Stimulated activated CD4-positive, alpha-beta T cell treated with anti-CD3 and anti-CD28 coated beads, Interleukin-4, amount 100 ng/mL, for 1 hour (primary cell): Measurements from ENCODE around the gene TACR1.

Experiments used
- DNase-seq: peaks from one replicate; pipeline ENCODE4 v3.0.0-alpha.2; 2020

Gene TACR1

DNA sequence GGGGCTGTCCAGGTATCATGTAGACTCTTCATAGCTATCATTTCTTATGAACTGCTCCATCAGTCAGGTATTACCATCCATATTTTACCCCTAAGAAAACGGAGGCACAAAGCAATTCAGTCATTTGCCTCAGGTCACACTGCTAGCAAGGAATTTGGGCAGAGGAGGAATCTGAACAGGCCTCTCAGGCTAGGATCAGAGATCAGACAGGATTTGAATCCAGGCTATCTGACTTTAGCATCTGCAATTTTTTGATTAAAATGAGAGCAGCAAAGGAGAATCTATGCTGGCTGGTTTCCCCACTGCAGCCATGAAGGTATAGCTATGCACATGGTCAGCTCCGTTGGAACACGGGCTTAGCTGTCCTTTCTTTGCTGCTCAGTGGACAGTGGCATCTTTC lies 60.1 kb downstream of the TACR1 start:
- DNase-seq, result no peak

DNA sequence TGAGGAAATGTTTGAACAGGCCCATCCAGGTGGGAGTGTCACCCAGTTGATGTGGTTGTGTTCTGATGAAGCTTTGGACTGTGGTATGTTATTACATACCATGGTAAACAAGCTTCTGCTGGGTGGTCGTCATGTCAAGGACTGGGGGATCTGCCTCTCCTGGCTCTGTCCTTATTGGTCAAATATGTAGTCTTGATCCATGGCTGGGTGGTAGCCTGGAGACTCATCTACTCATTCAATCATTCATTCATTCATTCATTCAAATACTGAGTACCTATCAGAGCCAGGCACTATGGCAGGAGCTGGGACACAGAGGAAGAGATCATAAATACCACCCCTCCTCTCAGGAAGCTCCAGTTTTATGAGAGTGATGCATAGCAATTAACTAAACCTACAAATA lies 60.8 kb downstream of the TACR1 start:
- no peak for DNase-seq

DNA sequence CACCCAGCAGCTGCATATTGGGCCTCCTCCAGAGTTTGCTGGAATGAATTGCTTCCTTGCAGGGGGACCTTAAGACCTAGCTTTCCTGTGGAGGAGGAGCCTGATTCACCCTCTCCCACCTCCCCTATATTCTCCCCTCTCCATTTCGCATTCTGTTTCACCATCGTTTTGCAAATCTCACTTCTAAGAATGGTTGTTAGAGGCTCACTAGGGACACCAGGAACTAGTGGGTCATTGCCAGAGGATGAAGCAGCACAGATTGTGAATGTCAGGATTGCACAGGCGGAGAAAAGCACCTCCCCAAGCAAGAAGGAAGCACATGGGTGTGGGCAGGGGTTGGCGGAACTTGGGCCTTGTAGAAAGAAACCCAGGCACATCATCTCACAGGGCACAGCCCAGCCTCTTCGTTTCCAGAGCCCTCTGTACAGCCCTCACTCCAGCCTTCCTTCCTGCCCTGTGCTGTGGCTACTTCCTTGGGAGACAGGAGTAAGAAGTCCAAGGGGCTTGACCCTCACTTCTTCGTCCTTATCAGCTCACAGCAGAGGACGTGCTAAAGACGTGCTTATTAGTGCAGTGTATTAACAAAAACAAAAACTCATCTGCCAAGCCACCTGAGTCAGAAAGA lies 63.4 kb downstream of the TACR1 start:
- DNase-seq, result no peak

DNA sequence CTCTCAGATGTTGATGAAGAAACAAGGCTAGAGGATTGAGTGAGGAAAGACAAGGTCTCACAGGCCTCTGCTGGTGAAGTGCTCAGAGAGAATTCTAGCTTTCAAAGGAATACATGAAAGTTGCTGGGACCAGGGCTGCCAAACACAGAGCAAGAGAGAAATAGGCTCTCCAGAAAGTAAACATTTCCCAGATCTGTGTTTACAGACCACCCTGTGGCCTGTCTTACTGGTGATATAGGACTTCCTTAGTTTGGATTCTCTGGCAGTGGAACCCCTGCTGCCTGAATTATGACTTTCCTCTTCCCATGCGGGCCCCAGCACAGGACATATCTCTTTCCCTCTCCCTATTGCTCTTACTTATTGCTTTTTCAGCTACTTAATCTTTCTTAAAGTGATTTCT lies 64.5 kb downstream of the TACR1 start:
- no peak for DNase-seq

DNA sequence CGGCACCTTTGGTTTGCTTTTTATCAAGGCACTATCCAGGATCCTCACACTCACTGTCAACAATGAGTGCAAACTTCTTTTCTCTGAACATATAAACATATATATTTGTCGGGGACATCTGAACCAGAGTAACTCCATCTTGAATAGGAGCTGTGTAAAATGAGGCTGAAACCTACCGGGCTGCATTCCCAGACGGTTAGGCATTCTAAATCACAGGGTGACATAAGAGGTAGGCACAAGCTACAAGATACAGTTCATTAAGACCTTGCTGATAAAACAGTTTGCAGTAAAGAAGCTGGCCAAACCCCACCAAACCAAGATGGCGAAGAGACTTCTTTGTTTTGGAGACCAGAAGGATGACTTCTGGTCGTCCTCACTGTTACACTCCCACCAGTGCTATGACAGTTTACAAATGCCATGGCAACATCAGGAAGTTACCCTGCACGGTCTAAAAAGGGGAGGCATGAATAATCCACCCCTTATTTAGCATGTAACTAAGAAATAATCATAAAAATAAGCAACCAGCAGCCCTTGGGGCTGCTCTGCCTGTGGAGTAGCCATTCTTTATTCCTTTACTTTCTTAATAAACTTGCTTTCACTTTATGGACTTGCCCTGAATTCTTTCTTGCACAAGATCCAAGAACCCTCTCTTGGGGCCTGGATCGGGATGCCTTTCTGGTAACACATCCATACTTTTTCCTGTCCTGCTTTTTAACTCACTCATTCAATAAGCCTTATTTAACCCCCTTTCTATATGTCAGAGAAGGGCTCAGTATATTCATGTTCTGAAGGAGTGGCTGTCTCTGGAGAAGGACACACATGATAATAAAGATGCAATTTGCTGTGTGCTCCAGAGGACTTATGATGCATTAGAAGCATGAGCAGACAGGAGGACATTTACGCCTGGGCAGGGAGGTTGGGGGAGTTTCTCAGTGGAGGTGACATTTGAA lies 65.4 kb downstream of the TACR1 start:
- DNase-seq, result no peak

DNA sequence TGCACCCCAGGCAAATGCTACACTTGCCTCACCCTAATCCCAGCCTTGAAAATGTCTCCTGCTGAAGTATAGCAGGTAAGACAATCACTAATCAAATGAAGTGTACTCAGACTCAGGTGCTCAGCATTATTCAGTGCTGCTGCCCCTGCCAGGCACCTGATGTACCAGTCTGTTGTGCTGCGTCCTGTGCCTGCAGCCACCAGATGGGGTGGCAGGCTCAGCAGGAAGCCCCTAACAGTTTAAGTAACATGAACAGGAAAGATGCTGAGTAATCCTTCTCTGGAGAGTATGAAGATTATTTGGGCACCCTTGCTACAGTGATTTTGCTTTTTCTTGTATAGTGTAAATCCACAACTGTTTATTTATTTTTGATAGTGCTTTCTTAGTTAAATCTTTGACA lies 69.1 kb downstream of the TACR1 start:
- DNase-seq, result no peak

DNA sequence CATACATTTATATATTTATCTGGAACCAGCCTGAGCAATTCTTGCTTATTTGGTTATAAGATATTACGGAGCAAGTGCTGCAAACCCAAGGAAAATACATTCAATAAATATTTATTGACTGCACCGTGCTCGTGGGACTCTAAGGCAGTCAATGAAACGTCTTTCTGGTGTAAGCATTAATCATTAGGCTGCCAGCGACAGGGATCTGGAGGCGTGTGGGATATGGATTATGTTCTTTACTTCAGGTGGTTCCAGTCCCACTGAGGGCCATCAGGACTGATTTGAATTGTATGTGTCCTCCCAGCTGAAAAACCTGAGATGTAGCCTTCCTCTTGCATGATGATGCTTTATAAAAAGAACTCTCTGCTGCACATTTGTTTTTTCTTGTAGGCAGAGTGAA lies 75.4 kb downstream of the TACR1 start:
- DNase-seq, result no peak

DNA sequence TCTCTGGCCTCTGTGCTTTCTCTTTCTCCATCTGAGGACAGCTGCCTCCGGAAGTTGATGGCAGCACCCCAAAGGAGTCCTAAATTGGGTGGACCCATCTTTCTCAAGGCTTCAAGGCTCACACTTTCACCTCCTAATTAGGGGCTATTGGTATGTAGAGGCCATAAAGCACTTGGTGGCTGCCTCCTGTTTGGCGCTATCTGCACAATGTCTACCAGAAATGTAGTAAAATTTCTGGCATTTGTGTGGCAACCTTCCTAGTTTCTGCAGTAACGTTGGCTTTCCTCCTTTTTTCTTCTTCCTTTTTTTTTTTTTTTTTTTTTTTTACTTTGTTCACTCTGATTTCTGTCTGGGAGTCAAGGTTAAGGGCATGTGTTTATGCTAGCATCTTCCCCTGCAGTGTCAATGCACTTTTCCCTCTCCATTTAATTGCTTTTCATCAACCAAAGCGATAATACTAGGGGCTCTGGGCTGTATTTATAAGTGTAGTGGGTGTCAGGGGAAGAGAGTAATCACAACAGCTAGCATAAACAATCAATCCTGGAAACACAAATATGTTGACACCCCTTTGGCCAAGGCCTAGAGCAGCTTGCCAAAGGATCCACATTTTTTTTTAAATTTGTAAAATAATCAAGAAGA lies 86.0 kb downstream of the TACR1 start:
- no peak for DNase-seq

DNA sequence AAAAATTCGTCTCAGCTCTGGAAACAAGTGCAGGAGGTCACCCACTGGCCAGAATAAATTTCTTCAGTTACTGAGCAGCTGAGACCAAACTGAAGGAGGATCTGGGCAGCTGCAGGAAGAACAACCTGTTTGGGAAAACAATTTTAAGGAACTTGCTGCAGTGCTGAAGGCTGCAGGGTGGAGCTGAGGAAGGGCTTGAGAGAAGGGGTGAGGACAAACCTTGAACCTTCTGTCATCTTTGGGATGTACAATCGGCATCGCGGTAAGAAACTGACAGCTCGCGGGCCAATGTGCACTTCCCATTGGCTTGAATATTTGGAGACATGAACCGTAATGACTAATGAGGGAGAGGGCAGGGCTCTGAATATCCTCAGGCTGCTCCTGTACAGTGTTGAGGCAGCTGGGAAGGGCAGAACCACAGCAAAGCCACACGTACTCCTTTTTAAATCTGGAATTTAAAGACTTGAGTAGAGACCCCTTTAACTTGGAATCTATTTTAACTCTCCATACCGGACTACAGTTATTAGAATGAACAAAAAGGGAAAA lies 90.3 kb downstream of the TACR1 start:
- no peak for DNase-seq

DNA sequence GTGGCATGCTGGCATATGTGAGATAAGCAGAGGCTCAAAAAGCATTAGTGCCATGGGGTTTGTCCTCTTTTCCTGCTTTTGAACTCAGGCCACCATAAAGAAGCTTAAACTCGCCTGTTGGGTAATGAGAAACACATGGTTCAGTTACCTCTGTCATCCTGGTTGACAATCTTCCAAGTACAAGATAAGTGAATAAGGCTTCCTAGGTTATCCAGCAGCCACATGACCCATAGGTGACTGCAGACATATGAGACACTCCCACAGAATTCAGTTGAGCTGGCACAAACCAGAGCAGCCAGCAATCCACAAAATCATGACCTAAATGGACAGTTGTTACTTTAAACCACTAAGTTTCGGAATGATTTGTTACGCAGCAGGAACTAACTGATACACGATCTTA lies 97.3 kb downstream of the TACR1 start:
- DNase-seq, result no peak

DNA sequence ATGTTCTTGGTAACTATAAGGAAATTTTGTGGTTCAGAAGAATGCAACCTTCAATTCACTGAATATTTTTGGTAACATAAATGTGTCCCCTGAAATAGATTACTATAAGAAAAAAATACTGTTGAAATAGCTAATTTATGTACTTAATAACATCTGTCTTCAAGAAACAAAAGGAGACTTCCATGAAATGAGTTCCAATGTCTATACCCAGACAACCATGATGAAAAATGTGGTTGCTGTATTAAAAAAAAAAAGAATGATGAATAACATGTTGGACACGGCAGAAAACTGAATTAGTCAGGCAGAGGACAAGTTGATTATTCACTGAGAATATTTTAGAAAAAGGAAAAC lies 98.5 kb downstream of the TACR1 start:
- no peak for DNase-seq

DNA sequence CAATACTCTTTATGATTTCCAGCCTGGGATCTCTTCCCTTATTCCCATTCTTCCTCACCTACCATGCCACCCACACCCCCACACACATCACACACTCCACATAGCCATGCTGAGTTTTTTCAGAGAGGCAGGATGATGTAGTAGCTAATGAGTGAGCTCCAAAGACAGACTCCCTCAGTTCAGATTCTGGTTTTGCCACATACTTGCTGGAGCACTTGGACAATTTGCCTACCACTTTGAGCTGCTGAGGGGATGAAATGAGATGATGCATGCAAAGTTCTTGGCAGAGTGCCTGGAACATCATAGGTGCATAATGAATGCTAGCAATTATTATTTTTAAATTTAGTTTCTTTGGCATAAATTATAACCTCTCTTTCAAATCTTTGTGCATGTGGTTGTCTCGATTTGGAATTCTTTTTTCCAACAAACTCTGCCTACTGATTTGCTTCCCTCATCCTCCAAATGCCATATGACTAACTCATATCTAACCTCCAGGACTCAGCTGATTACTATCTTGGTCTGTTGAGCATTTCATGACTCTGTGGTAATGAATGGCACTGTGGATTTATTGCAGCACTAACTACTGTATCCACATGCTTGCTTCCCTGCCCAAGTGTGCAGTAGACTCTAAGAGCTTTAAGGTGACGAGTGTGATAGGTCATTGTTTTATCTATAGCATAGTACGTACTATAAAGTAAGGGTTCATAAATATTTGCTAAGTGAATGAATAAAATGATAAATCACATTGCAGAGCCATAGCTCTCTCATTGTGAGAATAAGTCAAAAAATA lies 99.1 kb downstream of the TACR1 start:
- no peak for DNase-seq

DNA sequence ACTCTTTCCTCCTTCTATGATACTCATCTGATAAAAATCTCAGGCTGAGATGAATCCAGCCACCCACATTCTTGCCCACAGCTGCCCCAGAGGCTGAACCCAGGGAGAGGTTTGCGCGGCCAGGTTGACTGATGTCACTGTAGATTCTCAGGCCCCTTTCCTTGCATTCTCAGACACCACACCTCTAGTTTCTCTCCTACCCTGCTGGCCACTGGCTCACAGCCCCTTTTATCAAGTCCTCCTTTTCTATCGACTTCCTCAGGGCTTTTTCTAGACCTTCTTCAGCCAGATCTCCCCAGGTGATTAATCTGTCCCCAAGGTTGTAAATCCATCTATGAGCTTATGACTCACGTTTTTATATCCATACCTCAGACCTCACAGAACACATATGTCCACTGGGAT lies 99.8 kb downstream of the TACR1 start:
- DNase-seq, result no peak

DNA sequence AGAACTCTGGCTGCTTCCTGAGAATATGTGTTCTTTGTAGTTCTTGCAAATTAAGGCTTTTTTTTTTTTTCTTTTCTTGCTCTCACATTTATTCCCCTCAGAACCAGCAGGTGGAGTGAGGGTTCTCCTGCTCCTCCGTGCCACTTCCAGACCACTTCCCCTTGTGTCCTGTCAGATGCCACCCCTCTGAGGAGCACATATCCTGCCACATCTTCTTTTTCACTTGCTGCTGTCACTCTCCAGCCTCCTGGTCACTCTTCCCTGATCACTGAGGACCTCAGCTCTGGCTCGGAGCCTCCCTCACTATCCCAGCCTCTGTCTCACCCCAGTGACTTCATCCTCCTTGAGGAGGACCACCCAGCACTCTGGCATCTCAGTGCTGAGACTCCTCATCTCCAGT lies 100.5 kb downstream of the TACR1 start:
- DNase-seq, result no peak

DNA sequence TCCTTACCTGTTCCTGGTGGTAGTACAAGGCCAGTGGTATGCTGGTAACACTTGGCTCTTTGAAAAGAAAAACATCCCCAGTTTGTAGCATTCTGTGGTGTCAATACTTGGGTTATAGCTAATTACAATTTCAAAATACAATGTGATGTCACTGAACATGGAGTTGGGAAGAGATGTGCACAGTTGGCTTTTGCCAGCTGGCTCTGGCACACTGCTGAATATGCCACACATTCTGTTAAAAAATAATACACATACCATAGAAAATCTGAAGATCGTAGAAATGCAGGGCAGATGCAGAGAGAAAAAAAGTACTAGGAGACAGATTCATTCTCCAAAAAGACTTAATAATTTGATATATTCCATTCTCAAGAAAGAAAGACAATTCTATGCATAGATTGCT lies 101.5 kb downstream of the TACR1 start:
- no peak for DNase-seq

DNA sequence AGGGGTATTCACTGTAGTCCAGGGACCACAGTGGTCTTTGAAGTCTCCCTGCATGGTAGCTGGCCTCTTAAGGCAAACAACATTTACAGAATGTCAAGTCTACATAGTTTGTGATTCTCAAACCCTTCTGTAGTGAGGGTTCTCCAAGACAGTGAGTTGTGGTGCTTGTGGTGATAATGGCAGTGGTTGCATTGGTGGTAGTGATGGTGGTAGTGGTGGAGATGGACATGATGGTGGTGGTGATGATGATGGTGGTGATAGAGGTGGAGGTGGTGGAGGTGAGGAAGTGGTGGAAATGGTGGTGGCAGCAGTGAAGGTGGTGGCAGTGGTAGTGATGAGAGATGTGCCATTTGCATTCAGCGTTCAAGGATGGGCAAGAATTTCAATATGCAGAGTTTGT lies 104.9 kb downstream of the TACR1 start:
- DNase-seq, result no peak

DNA sequence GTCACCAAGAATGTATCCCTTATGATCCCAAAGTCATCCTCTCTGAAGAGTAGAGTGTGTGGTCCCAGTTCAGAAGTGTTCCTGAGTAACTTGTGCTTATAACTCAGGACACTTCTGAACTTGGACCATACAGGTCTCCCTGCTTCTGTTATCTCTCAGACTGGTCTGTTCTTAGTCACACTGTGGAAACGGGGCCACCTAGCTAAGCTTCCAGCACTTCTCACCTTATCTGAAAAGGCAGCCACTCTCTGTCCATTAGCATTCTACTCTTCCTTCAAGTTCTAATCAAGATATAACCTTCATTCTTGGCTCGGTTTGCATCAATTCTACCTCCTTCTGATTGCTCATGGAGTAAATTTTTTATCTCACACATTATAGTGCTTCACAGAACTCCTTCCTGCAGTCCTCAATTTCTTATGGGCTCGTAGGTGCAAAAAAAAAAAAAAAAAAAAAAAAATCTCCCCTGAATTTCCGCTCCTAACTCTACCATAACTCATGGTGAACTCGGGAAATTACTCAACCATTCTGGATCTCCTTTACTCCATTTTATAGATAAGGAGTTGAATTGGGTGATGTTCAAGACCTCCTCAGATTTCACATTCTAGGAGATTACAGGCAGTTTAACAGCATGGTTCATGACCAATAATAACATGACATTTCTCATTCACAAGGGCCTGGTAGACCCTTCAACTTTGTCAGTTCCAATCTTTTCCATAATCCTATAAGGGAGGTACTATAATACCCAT lies 108.4 kb downstream of the TACR1 start:
- DNase-seq, result no peak

DNA sequence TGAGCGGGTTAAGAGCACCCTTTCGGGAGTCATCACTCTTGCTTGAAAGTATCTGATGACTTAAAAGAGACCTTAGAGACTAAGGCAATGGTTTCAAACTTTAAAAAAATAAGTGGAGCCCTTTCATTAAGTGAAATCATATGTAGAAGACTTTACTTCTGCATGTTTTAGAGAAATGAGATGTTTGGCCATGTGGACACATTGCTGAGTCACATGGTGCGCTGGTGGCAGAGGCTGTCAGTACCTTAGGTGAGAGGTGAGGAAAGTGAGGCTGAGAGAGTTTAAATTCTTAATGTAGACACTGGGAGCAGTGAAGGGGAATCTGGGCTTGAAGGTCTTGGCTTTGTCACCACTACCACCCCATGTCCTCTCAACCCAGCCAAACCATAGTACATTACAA lies 109.8 kb downstream of the TACR1 start:
- DNase-seq, result no peak

DNA sequence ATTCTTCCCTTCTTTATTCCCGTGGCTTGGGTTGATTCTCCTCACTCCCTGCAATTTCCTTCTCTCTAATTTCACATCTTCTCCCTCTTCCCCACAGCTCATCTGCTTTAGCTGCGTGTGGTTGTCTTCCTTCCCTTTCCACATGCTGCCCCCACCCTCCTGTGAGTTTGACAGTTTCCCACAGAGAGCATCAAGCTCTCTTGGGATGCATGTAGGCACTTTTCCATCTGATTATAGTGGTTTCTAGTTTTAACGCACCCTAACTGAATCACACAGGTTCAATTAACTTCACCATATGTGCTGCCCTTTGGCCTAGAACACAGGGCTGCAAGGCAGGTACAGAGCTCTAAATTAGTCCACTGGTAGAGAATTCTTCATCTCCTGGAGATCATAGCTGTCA lies 110.5 kb downstream of the TACR1 start:
- DNase-seq, result no peak

DNA sequence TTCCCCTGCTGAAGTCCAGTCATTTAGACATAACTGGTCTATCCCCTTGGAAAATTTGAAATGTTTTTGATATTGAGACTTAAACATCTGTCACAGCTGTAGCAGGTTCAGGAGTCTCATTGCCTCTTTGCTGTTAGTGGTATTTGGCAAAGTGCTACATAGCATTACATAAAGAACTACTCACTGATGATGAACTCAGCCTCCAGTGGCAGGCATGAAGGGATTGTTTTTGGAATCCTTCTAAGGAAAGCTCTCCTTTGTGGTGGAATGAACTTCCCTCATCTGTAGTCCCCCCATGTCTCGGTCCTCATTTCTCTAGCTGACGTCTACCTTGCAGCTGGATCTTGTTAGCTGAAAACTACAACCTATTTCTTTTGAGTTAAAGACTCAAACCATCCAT lies 111.6 kb downstream of the TACR1 start:
- DNase-seq, result no peak

DNA sequence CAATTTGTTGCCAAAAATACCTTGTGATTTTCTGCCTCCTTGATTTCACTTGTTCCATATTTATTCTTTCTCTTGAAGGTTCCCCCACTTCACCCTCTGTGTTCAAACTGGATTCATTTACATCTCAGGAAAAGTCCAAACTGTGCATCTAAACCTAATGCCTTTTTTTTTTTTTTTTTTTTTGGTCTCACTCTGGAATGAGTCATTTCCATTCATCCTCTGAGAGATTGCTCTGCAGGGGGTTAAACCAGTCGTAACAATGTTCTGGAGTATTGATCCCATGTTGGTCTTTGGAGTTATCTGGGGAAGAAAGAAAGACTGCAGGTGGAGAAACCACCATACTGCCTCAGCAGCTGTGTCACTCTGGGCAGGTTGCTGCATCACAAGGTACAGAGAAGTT lies 119.7 kb downstream of the TACR1 start:
- no peak for DNase-seq

DNA sequence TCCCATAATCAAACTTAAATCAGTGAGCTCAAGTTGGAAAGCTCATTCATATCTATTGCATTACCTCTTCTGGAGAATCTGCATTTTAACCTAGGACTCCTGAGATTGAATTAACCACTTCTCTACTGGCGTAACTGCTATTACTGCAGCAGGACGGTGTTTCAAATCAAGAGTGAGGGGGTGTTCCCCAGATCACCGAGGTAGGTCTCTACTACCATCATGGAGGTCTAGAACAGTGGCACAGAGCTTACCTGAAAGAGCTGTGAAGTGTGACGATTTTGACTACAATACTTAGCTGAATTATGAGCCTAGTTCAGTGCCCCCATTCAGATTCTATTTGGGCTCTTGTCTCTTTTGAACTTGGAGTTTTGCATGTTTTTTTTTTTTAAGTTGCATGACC lies 121.4 kb downstream of the TACR1 start:
- no peak for DNase-seq
